OCI-LY1 (cell line): Measurements from ENCODE around the gene DYRK1A.

Experiments
- H2AFZ ChIP-seq: fragments of 200-600 bp; sonication (generic), shearing (Covaris generic); 2 replicates; pipeline ENCODE4 v1.6.0; 2014; ENCODE audit warnings: antibody characterized with exemption, mild to moderate bottlenecking, low read length
- H3F3A ChIP-seq: fragments of 200-600 bp; sonication (generic), shearing (Covaris generic); 2 replicates; pipeline ENCODE4 v1.6.0; 2014; ENCODE audit warnings: mild to moderate bottlenecking, antibody characterized with exemption, low read length, moderate library complexity; ENCODE audit not compliant: insufficient read depth
- H3K27ac ChIP-seq: fragments of 200-600 bp; sonication (generic); 2 replicates; pipeline ENCODE4 v1.5.1; 2014; ENCODE audit warnings: low read length, mixed run types, mild to moderate bottlenecking, low read depth; ENCODE audit not compliant: poor library complexity, severe bottlenecking
- H3K27me3 ChIP-seq: fragments of 200-600 bp; sonication (generic); 2 replicates; pipeline ENCODE4 v1.6.0; 2014; ENCODE audit warnings: antibody characterized with exemption, mild to moderate bottlenecking, low read length, moderate library complexity; ENCODE audit not compliant: insufficient read depth
- H3K36me3 ChIP-seq: fragments of 200-600 bp; sonication (generic); 2 replicates; pipeline ENCODE4 v1.6.1; 2014; ENCODE audit warnings: mild to moderate bottlenecking, antibody characterized with exemption, low read length, moderate library complexity, mixed read lengths; ENCODE audit not compliant: insufficient read depth
- H3K4me1 ChIP-seq: fragments of 200-600 bp; sonication (generic); 2 replicates; pipeline ENCODE4 v1.5.1; 2014; ENCODE audit warnings: mild to moderate bottlenecking, low read length, moderate library complexity; ENCODE audit not compliant: insufficient read depth, severe bottlenecking
- H3K4me2 ChIP-seq: fragments of 200-600 bp; sonication (generic), shearing (Covaris generic); 2 replicates; pipeline ENCODE4 v1.6.1; 2014; ENCODE audit warnings: low read length
- H3K4me3 ChIP-seq: fragments of 200-600 bp; sonication (generic); 2 replicates; pipeline ENCODE4 v1.5.1; 2014; ENCODE audit warnings: low read length, low read depth, mild to moderate bottlenecking, mixed read lengths; ENCODE audit not compliant: poor library complexity, severe bottlenecking
- H3K79me2 ChIP-seq: fragments of 200-600 bp; shearing (Covaris generic); 2 replicates; pipeline ENCODE4 v1.6.1; 2016; ENCODE audit warnings: mixed run types, low read length, mixed read lengths; ENCODE audit not compliant: insufficient read depth
- H3K9ac ChIP-seq: fragments of 200-600 bp; sonication (generic), shearing (Covaris generic); 2 replicates; pipeline ENCODE4 v1.6.1; 2014; ENCODE audit warnings: mild to moderate bottlenecking, low read length, mixed read lengths
- H3K9me2 ChIP-seq: fragments of 200-600 bp; sonication (generic), shearing (Covaris generic); 2 replicates; pipeline ENCODE4 v1.6.1; 2014; ENCODE audit warnings: low read depth, mild to moderate bottlenecking, low read length, mixed read lengths
- H3K9me3 ChIP-seq: fragments of 200-600 bp; shearing (Covaris generic); 2 replicates; pipeline ENCODE4 v1.6.1; 2014; ENCODE audit warnings: low read length, mixed read lengths
- H4K20me1 ChIP-seq: fragments of 200-600 bp; sonication (generic), shearing (Covaris generic); 2 replicates; pipeline ENCODE4 v1.6.0; 2016; ENCODE audit warnings: mild to moderate bottlenecking, low read length; ENCODE audit not compliant: insufficient read depth
- CTCF ChIP-seq: fragments of 200-600 bp; sonication (generic), shearing (Covaris generic); IDR thresholded peaks from 2 replicates; pipeline ENCODE4 v1.5.1; 2017; ENCODE audit warnings: mild to moderate bottlenecking, antibody characterized with exemption, low read length, moderate library complexity, mixed read lengths
- EZH2 ChIP-seq: fragments of 200-600 bp; sonication (generic), shearing (Covaris generic); IDR thresholded peaks from 2 replicates; pipeline ENCODE4 v1.8.0; 2017; ENCODE audit warnings: borderline replicate concordance, mixed run types, mild to moderate bottlenecking, antibody characterized with exemption, low read length, moderate library complexity, mixed read lengths

Gene DYRK1A

GRCh38 chr21:37337179-37337578 lies 29.4 kb upstream of the DYRK1A start:
- Histone ChIP-seq H3K79me2 (no peaks in the 10 kb centered on the region), H3K4me3 (no peak overlapping the region), H4K20me1 (no peaks in the 10 kb centered on the region), H3K4me1 (no peaks in the 10 kb centered on the region), H3F3A (no peaks in the 10 kb centered on the region), H3K36me3 (no peaks in the 10 kb centered on the region), H2AFZ (no peak overlapping the region), H3K27ac (no peak overlapping the region), H3K4me2 (no peak overlapping the region), H3K9ac (no peak overlapping the region), H3K27me3 (peaks cover 5% of the 10 kb centered on the region; the same call in 1 of the 2 replicates), H3K9me3 (no peaks in the 10 kb centered on the region; the same call in 1 of the 2 replicates), H3K9me2 (no peaks in the 10 kb centered on the region)
- no peak for TF ChIP-seq EZH2
- TF ChIP-seq CTCF: no peak

GRCh38 chr21:37337831-37338230 lies 28.7 kb upstream of the DYRK1A start:
- Histone ChIP-seq H3F3A (no peaks in the 10 kb centered on the region), H3K9me3 (no peaks in the 10 kb centered on the region; the same call in 1 of the 2 replicates), H3K79me2 (no peaks in the 10 kb centered on the region), H3K36me3 (no peaks in the 10 kb centered on the region), H3K27ac (no peak overlapping the region), H3K4me2 (no peak overlapping the region), H3K9me2 (no peaks in the 10 kb centered on the region), H3K4me1 (no peaks in the 10 kb centered on the region), H3K27me3 (peaks cover 5% of the 10 kb centered on the region; the same call in 1 of the 2 replicates), H3K9ac (no peak overlapping the region), H3K4me3 (no peak overlapping the region), H4K20me1 (no peaks in the 10 kb centered on the region), H2AFZ (no peak overlapping the region)
- TF ChIP-seq CTCF: no peak
- no peak for TF ChIP-seq EZH2

GRCh38 chr21:37338671-37339551 lies 27.7 kb upstream of the DYRK1A start:
- Histone ChIP-seq H3K79me2 (no peaks in the 10 kb centered on the region), H3K36me3 (no peaks in the 10 kb centered on the region), H3K9me2 (no peaks in the 10 kb centered on the region), H3K9me3 (no peaks in the 10 kb centered on the region; the same call in 1 of the 2 replicates), H3K27ac (no peak overlapping the region), H3K9ac (no peak overlapping the region), H3F3A (no peaks in the 10 kb centered on the region), H2AFZ (no peak overlapping the region), H3K4me2 (no peak overlapping the region), H4K20me1 (no peaks in the 10 kb centered on the region), H3K27me3 (peaks cover 5% of the 10 kb centered on the region; the same call in 1 of the 2 replicates), H3K4me3 (no peak overlapping the region), H3K4me1 (no peaks in the 10 kb centered on the region)
- TF ChIP-seq EZH2 (no peak), CTCF (no peak)
